Cardiac muscle cell (in vitro differentiated cells and primary cell): ENCODE data around the gene METTL8. TPM values are rescaled to one million over a fixed set of nuclear protein-coding genes. Genes with fewer than 3 reads are reported as not detected.

ENCODE experiments used
- DNase-seq, 2 donors: peaks; one replicate each; pipeline versions ENCODE4 v3.0.0 to v3.0.0-alpha.2; 2010 to 2017; ENCODE audit warnings: low read depth in 1 of 2, low spot score in 1 of 2
- H3K27ac ChIP-seq: fragments of 200-600 bp; sonication (generic); 2 replicates; pipeline ENCODE4 v1.5.1; 2016
- H3K27me3 ChIP-seq: fragments of 200-600 bp; sonication (generic); 2 replicates; pipeline ENCODE4 v1.6.0; 2016; ENCODE audit warnings: control low read depth
- H3K36me3 ChIP-seq: fragments of 200-600 bp; sonication (generic); 2 replicates; pipeline ENCODE4 v1.5.1; 2016; ENCODE audit warnings: control low read depth
- H3K4me1 ChIP-seq: fragments of 200-600 bp; sonication (generic); 2 replicates; pipeline ENCODE4 v1.8.1; 2017; ENCODE audit warnings: low read depth, mild to moderate bottlenecking, mixed run types
- H3K4me3 ChIP-seq: fragments of 200-600 bp; sonication (generic); 2 replicates; pipeline ENCODE4 v1.5.1; 2016; ENCODE audit warnings: mild to moderate bottlenecking
- H3K9me3 ChIP-seq: fragments of 200-600 bp; sonication (generic); 2 replicates; pipeline ENCODE4 v1.5.1; 2017; ENCODE audit warnings: low read depth, mild to moderate bottlenecking, control low read depth
- polyA plus RNA-seq: library from polyadenylated mRNA; unstranded; fragments of >200 nt; fragmentation: Nextera tagmentation; extraction: Ambion mirVana; gene quantifications from 2 replicates; pipeline ENCODE4 v1.2.1, GENCODE V29; 2016
- total RNA-seq: library from RNA; depleted of rRNA; stranded (reverse); fragments of >200 nt; gene quantifications from 2 replicates; pipeline ENCODE4 v1.2.3, GENCODE V29; 2016
- TF ChIP-seq, protein P1 (sequence below): IDR thresholded peaks from 2 replicates; pipeline ENCODE4 v1.5.1; 2012; ENCODE audit warnings: low read depth, mild to moderate bottlenecking, low read length

The METTL8 gene
- total and polyA plus RNA-seq, 2 experiments from 2014 or later: 12.4 to 15.5 TPM

- DNase-seq: no peak
- no peak overlapping the region for H3K27ac ChIP-seq
- TF ChIP-seq, protein P1, sequence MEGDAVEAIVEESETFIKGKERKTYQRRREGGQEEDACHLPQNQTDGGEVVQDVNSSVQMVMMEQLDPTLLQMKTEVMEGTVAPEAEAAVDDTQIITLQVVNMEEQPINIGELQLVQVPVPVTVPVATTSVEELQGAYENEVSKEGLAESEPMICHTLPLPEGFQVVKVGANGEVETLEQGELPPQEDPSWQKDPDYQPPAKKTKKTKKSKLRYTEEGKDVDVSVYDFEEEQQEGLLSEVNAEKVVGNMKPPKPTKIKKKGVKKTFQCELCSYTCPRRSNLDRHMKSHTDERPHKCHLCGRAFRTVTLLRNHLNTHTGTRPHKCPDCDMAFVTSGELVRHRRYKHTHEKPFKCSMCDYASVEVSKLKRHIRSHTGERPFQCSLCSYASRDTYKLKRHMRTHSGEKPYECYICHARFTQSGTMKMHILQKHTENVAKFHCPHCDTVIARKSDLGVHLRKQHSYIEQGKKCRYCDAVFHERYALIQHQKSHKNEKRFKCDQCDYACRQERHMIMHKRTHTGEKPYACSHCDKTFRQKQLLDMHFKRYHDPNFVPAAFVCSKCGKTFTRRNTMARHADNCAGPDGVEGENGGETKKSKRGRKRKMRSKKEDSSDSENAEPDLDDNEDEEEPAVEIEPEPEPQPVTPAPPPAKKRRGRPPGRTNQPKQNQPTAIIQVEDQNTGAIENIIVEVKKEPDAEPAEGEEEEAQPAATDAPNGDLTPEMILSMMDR: no peak
- no peaks in the 10 kb centered on the region for H3K27me3 ChIP-seq
- H3K36me3 ChIP-seq: no peaks in the 10 kb centered on the region
- H3K4me1 ChIP-seq: no peaks in the 10 kb centered on the region
- H3K9me3 ChIP-seq: no peaks in the 10 kb centered on the region
- H3K4me3 ChIP-seq: no peak overlapping the region
Measured at GRCh38 chr2:171307560-171307959, 126.2 kb downstream of the METTL8 start.

DNA sequence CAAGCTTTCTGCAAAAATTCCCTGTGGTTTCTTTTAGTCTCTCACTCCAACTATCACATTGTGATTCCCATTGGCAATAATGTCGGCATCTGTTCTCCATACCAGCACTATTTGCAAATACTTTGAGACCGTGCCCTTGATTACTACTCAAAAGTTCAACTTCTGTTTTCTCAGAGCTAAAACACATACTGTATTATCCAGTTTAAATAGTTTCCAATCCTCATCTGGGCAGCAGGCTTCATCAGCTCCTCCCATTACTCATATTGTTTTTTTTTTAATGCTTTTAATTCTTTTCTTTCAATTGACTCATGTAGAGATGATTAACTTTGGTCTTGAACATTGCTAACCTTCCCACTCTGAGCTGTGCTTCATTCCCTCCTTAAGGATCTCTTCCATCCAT lies 135.8 kb downstream of the METTL8 start:
- no peak for DNase-seq

DNA sequence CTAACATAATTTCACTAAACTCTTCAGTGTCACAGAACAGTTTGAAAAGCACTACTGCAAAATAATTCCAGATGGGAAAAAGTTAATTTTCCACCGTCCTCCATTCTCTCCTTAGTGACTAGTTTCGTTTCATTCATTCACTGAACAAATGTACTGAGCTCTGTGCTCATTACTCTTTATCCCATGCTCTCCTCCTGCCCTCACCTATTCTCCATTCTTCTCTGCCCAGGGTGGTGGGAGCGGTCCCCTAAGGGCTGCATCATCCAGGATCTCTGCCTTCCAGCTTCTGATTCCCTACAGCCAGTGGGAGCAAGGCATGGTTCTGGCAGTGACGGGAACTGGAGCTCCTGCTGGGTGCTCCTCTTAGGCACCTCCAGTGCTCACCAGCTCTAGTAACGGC lies 139.2 kb downstream of the METTL8 start:
- Histone ChIP-seq H3K9me3 (no peaks in the 10 kb centered on the region), H3K4me3 (no peak overlapping the region), H3K27ac (no peak overlapping the region), H3K36me3 (no peaks in the 10 kb centered on the region), H3K27me3 (no peaks in the 10 kb centered on the region), H3K4me1 (no peaks in the 10 kb centered on the region)
- DNase-seq: no peak
- TF ChIP-seq, protein P1: no peak

More for the DNA sequence above, 135.8 kb downstream of the METTL8 start:
- TF ChIP-seq, protein P1: no peak
- no peak overlapping the region for H3K27ac ChIP-seq
- H3K4me3 ChIP-seq: no peak overlapping the region
- H3K36me3 ChIP-seq: no peaks in the 10 kb centered on the region
- no peaks in the 10 kb centered on the region for H3K4me1 ChIP-seq
- no peaks in the 10 kb centered on the region for H3K9me3 ChIP-seq
- H3K27me3 ChIP-seq: no peaks in the 10 kb centered on the region

GRCh38 chr2:171293661-171294060 lies 140.1 kb downstream of the METTL8 start:
- H3K9me3 ChIP-seq: no peaks in the 10 kb centered on the region
- TF ChIP-seq, protein P1: no peak
- no peak for DNase-seq
- H3K27me3 ChIP-seq: no peaks in the 10 kb centered on the region
- no peaks in the 10 kb centered on the region for H3K4me1 ChIP-seq
- no peaks in the 10 kb centered on the region for H3K36me3 ChIP-seq
- H3K4me3 ChIP-seq: no peak overlapping the region
- H3K27ac ChIP-seq: no peak overlapping the region

GRCh38 chr2:171289991-171290390 lies 143.8 kb downstream of the METTL8 start:
- Histone ChIP-seq H3K36me3 (no peaks in the 10 kb centered on the region), H3K4me1 (no peaks in the 10 kb centered on the region), H3K27ac (no peak overlapping the region), H3K4me3 (no peak overlapping the region), H3K9me3 (no peaks in the 10 kb centered on the region), H3K27me3 (no peaks in the 10 kb centered on the region)
- no peak for DNase-seq
- TF ChIP-seq, protein P1: no peak

DNA sequence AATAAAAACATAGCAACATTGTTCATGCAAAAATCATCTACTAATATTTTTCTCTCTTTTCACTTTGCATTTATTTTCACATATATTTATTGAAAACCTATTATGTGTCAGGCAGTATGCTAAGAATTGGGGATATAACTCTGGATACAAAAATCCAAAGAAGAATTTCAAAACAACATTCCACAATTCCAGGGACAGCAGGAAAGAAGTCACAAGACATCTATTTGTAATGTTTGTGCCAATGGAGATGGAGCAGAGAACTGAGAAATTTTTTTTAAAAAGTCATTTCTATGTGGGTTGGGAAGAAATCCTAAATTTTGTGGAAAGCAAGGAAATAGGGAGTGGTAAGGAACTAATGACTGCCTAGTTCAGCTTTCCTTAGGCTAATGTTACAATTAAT lies 144.5 kb downstream of the METTL8 start:
- DNase-seq: no peak
- H3K9me3 ChIP-seq: no peaks in the 10 kb centered on the region
- no peaks in the 10 kb centered on the region for H3K36me3 ChIP-seq
- no peak overlapping the region for H3K4me3 ChIP-seq
- H3K27me3 ChIP-seq: no peaks in the 10 kb centered on the region
- TF ChIP-seq, protein P1: no peak
- H3K4me1 ChIP-seq: no peaks in the 10 kb centered on the region
- no peak overlapping the region for H3K27ac ChIP-seq
